ENCODE measurements around the gene B4GAT1. TPM values are rescaled to one million over a fixed set of nuclear protein-coding genes. Genes with fewer than 3 reads are reported as not detected.

Gene B4GAT1
- total and polyA plus RNA-seq, 2 of the 13 experiments (the other 11 are each of a cell fraction or from before 2014, with no cell fraction given), result 40.4 to 109 TPM

- no peak for TF ChIP-seq GATA4 (IDR thresholded peaks at IDR 0.05; ENCODE audit: borderline replicate concordance, low read depth)
- no peak for TF ChIP-seq PCBP2 (optimal IDR thresholded peaks at IDR 0.05; ENCODE audit: low read depth, low read length, poor library complexity, severe bottlenecking)
Measured at GRCh38 chr11:66347425-66348276, at the start of gene B4GAT1 (continued).

GRCh38 chr11:66393954-66394353 is 46.5 kb upstream of the B4GAT1 start:
- H3K9ac ChIP-seq (ENCODE audit: insufficient read depth, low read depth, low read length), result no peak overlapping the region
- H4K20me1 ChIP-seq (ENCODE audit: insufficient read depth, low read length), result no peaks in the 10 kb centered on the region
- intact Hi-C loops (cut with micrococcal nuclease; ENCODE audit: unreplicated experiment) (no loop called here), in situ Hi-C loops (cut with HindIII; ENCODE audit: extremely low pct_ligation_motif_present, low pct_unique_long_range_greater_than_20kb) (no loop called here)
- no peaks in the 10 kb centered on the region for H3K4me1 ChIP-seq (ENCODE audit: insufficient read depth, low read length)
- ChIA-PET POLR2A (no interaction called here), CTCF (ENCODE audit: low intra/inter-chr PET ratio, low total read pairs) (no interaction called here)
- no peak overlapping the region for H3K27ac ChIP-seq (ENCODE audit: extremely low read length, insufficient read depth, low read length)
- ATAC-seq, result no peak
- 20% methylated on average over 3 of the region's 3 CpGs for WGBS (ENCODE audit: low lambda C conversion rate)
- TF ChIP-seq ZNF256 (CRISPR knock-in tag; conservative IDR thresholded peaks at IDR 0.05) (no peak), MEIS1 (CRISPR knock-in tag; IDR thresholded peaks at IDR 0.05; ENCODE audit: borderline replicate concordance) (no peak), BRF2 (CRISPR knock-in tag; IDR thresholded peaks at IDR 0.05) (no peak), FLYWCH1 (CRISPR knock-in tag; IDR thresholded peaks at IDR 0.05) (no peak), ATF4 (CRISPR knock-in tag; IDR thresholded peaks at IDR 0.05) (no peak), YEATS4 (CRISPR knock-in tag; IDR thresholded peaks at IDR 0.05; ENCODE audit: borderline replicate concordance) (no peak)
- no peak for FAIRE-seq
- no peaks in the 10 kb centered on the region for H3K79me2 ChIP-seq (ENCODE audit: insufficient read depth, low read length)
- no TSS peak for BruUV-seq (replicated peaks)
- no peak for DNase-seq (ENCODE audit: low spot score)
- no peak overlapping the region for H3K4me3 ChIP-seq (replicated peaks in 1 of 3; ENCODE audit: insufficient read depth in 1 of 3, low read depth in 2 of 3, low read length in 3 of 3)
- H3K9me3 ChIP-seq (ENCODE audit: low read length), result no peaks in the 10 kb centered on the region
- H3K36me3 ChIP-seq (replicated peaks in 1 of 2; ENCODE audit: control insufficient read depth in 1 of 2, insufficient read depth in 2 of 2, low read length in 2 of 2), result no peaks in the 10 kb centered on the region
- peaks cover 0 to 20% of the 10 kb centered on the region in 2 experiments; a peak in 1 of 5 replicates for H3K27me3 ChIP-seq (ENCODE audit: control insufficient read depth in 1 of 2, insufficient read depth in 2 of 2, low read length in 2 of 2)
- no peak overlapping the region for H2AFZ ChIP-seq (ENCODE audit: low read length)
- no peak overlapping the region for H3K4me2 ChIP-seq (ENCODE audit: low read depth, low read length)
